Measurements from ENCODE around the gene KIFAP3.
"Not testable (repeated sequence)": the region's sequence is repeated elsewhere in the genome, so short reads cannot be mapped to it uniquely, and the experiment has no call there.

- TF ChIP-seq CTCF (conservative IDR thresholded peaks at IDR 0.05); ZFX (IDR thresholded peaks at IDR 0.05): not testable (repeated sequence)
These were observed 65.8 kb downstream of the KIFAP3 start for GRCh38 chr1:170008745-170009144.

Measured in C4-2B (cell line).